Measurements from ENCODE around the gene SH2D3C.

DNA sequence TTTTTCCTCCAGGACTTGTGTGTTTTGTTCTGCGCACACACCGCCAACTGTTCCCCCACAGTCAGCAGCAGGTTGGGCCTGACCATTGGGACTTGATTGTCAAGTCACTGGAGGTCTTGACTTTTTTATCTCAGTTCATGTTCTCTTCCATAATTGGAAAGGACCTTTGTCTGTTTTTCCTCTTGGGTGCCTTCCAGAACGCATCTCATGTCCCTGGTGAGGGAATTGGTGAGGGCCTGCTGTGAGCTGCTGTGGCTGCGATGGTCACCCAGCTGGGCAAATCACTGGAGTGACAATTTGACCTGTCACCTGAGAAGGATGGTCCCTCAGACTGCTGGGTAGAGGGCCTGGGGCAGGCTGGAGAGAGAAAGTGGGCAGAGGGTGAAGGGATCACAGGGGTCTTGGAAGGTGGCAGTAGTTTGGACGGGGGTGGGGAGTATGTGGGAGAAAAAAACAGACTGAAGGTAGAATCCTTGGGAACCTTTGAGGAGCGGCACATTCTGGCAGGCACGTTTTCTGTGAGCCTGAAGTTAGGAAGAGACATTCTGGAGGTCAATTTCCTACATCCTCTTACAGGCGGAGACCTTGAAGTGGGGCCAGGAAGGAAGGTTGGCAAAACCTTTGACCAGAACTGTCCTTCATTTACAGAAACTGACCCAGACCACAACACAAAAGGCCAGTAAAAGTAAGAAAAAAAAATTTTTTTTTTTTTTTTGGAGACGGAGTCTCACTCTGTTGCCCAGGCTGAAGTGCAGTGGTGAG is 11.8 kb upstream of the SH2D3C start:
- TF ChIP-seq, protein P1, sequence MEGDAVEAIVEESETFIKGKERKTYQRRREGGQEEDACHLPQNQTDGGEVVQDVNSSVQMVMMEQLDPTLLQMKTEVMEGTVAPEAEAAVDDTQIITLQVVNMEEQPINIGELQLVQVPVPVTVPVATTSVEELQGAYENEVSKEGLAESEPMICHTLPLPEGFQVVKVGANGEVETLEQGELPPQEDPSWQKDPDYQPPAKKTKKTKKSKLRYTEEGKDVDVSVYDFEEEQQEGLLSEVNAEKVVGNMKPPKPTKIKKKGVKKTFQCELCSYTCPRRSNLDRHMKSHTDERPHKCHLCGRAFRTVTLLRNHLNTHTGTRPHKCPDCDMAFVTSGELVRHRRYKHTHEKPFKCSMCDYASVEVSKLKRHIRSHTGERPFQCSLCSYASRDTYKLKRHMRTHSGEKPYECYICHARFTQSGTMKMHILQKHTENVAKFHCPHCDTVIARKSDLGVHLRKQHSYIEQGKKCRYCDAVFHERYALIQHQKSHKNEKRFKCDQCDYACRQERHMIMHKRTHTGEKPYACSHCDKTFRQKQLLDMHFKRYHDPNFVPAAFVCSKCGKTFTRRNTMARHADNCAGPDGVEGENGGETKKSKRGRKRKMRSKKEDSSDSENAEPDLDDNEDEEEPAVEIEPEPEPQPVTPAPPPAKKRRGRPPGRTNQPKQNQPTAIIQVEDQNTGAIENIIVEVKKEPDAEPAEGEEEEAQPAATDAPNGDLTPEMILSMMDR (conservative IDR thresholded peaks at IDR 0.05; ENCODE audit: low read depth, low read length), result no peak
- TF ChIP-seq RAD21 (IDR thresholded peaks at IDR 0.05; ENCODE audit: low read length), result no peak
- no peak for TF ChIP-seq SMC3 (IDR thresholded peaks at IDR 0.05; ENCODE audit: low read depth, low read length)
- TF ChIP-seq RFX5 (IDR thresholded peaks at IDR 0.05; ENCODE audit: low read depth, low read length), result no peak
- TF ChIP-seq, protein P2, sequence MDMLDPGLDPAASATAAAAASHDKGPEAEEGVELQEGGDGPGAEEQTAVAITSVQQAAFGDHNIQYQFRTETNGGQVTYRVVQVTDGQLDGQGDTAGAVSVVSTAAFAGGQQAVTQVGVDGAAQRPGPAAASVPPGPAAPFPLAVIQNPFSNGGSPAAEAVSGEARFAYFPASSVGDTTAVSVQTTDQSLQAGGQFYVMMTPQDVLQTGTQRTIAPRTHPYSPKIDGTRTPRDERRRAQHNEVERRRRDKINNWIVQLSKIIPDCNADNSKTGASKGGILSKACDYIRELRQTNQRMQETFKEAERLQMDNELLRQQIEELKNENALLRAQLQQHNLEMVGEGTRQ (IDR thresholded peaks at IDR 0.05; ENCODE audit: low read depth, low read length), result no peak
- TF ChIP-seq BHLHE40 (IDR thresholded peaks at IDR 0.05; ENCODE audit: low read depth, low read length), result no peak
- no peak for TF ChIP-seq FOS (IDR thresholded peaks at IDR 0.05; ENCODE audit: low read depth, low read length)
- no peak for TF ChIP-seq POLR2A (IDR thresholded peaks at IDR 0.05; ENCODE audit: low read depth, low read length)
- TF ChIP-seq RCOR1 (IDR thresholded peaks at IDR 0.05; ENCODE audit: insufficient replicate concordance, low read length), result no peak
- no peak for TF ChIP-seq NFE2L2 (IDR thresholded peaks at IDR 0.05; ENCODE audit: low read depth, low read length)
- TF ChIP-seq CEBPB (IDR thresholded peaks at IDR 0.05; ENCODE audit: low read depth, low read length), result no peak
- TF ChIP-seq, protein P3, sequence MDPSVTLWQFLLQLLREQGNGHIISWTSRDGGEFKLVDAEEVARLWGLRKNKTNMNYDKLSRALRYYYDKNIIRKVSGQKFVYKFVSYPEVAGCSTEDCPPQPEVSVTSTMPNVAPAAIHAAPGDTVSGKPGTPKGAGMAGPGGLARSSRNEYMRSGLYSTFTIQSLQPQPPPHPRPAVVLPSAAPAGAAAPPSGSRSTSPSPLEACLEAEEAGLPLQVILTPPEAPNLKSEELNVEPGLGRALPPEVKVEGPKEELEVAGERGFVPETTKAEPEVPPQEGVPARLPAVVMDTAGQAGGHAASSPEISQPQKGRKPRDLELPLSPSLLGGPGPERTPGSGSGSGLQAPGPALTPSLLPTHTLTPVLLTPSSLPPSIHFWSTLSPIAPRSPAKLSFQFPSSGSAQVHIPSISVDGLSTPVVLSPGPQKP (IDR thresholded peaks at IDR 0.05; ENCODE audit: borderline replicate concordance, low read depth, low read length), result no peak

Measured in IMR-90 (cell line).